Upper lobe of left lung (tissue), 6 donors: ENCODE results near the gene KDM4F. TPM values are rescaled to one million over a fixed set of nuclear protein-coding genes. Genes with fewer than 3 reads are reported as not detected.

Experiments
- ATAC-seq, 2 donors: fragments of 200-7000 bp; cut with Tn5 transposase; one replicate each; pipeline ENCODE4 v1.9.1; 2022; ENCODE audit warnings: mild to moderate bottlenecking in 2 of 2, moderate library complexity in 2 of 2; ENCODE audit not compliant: low FRiP score in 2 of 2
- DNase-seq, 2 donors: peaks; one replicate each; pipeline ENCODE4 v3.0.0-alpha.2; 2019 to 2020
- H3K27ac ChIP-seq, 4 donors: fragments of 200-600 bp; sonication (generic); one replicate each; pipeline ENCODE4 v1.5.1; 2016 to 2019
- H3K27me3 ChIP-seq, 4 donors: fragments of 200-600 bp; sonication (generic); one replicate each; pipeline ENCODE4 v1.5.1; 2017 to 2019
- H3K36me3 ChIP-seq, 4 donors: fragments of 200-600 bp; sonication (generic); one replicate each; pipeline ENCODE4 v1.5.1; 2016 to 2019
- H3K4me1 ChIP-seq, 4 donors: fragments of 200-600 bp; sonication (generic); one replicate each; pipeline ENCODE4 v1.5.1; 2018 to 2019
- H3K4me3 ChIP-seq, 4 donors: fragments of 200-600 bp; sonication (generic); one replicate each; pipeline ENCODE4 v1.5.1; 2017 to 2019; ENCODE audit warnings: mild to moderate bottlenecking in 2 of 4, moderate library complexity in 1 of 4
- H3K9me3 ChIP-seq, 4 donors: fragments of 200-600 bp; sonication (generic); one replicate each; pipeline ENCODE4 v1.5.1; 2018 to 2019
- EP300 ChIP-seq, 4 donors: sonication (generic); formaldehyde crosslinking; IDR thresholded peaks; one replicate each; pipeline ENCODE4 v1.5.1; 2017; ENCODE audit warnings: antibody characterized with exemption in 4 of 4, control low read depth in 2 of 4
- POLR2A ChIP-seq, 4 donors: fragments of 450-650 bp; IDR thresholded peaks; one replicate each; pipeline ENCODE4 v1.5.1; 2016 to 2017; ENCODE audit warnings: antibody characterized with exemption in 4 of 4, mild to moderate bottlenecking in 2 of 4
- POLR2AphosphoS5 ChIP-seq, 2 donors: sonication (generic); formaldehyde crosslinking; IDR thresholded peaks; one replicate each; pipeline ENCODE4 v1.5.1; 2017; ENCODE audit warnings: antibody characterized with exemption in 2 of 2
- WGBS, 2 donors: methylation state at CpG; one replicate each; pipeline ENCODE4 v1.1.5; 2017 to 2018; 5-methylcytosine and 5-hydroxymethylcytosine counted together
- total RNA-seq, 6 donors: library from RNA; depleted of rRNA in 4 of 6; stranded (reverse); fragments of >200 nt in 4 of 6; gene quantifications; one replicate each; pipeline versions ENCODE4 v1.1.0 to v1.2.1, GENCODE V29; 2016 to 2021
- TF ChIP-seq, protein P1 (sequence below), 6 experiments: fragments of 450-650 bp in 4 of 6; fragments of 200-600 bp in 2 of 6; sonication (generic) in 2 of 6; IDR thresholded peaks; one replicate each; pipeline ENCODE4 v1.5.1; 2016 to 2019; ENCODE audit warnings: antibody characterized with exemption in 6 of 6
- donor health status: DM: no; HTN: no; CAD: no; lungs with moderate emphysema.
- donor health status: DM: no; HTN: yes; CAD: no; lungs with severe emphysema.

The KDM4F gene
- total RNA-seq, 6 donors from 2014 or later: not detected

DNA sequence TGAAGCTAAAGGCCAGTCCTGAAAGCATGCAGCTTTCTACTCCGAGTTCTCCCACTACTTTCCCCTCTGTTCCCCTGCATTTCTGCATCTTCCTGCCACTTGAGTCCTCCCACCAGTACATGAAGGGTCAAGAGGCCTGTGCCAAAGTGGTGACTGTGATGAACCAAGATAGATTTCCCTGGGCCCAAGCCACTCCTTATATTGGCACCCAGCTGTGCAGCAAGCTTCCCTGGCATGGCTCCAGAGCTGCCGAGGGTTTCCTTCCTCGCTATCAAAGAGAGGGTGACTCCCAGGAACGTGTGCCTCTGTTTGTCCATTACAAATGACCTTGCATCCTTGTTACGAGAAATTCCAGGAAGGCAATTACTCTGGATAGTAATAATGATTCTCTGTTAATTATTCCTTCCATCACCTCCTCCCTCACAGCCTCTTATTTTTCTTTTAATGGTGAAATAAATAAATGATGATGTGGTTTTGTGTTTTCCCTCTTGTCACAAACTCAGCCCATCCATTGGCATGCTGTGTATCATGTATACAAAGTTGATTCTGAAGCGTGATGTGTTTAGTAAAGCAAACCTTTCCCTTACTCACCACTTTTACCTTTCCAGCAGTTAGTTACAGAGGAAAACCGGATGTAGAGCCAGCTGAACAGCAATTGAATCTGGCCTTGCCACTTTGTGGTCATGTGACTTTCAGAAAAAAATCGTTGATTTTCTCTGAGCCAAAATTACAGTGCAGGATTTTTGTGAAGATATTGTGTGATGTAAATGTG is 25.8 kb downstream of the KDM4F start:
- ATAC-seq (peak; percentile 23 to 67), DNase-seq (peak in 1 of 2 donors; percentile 79)
- TF ChIP-seq EP300 (IDR thresholded peaks at IDR 0.05): peak in 1 of 4 donors; percentile 29
- TF ChIP-seq POLR2A (IDR thresholded peaks at IDR 0.05): no peak
- peak; percentile 59 to 63 for TF ChIP-seq POLR2AphosphoS5 (IDR thresholded peaks at IDR 0.05)
- no peaks in the 10 kb centered on the region for H3K36me3 ChIP-seq
- no peaks in the 10 kb centered on the region for H3K27me3 ChIP-seq
- H3K27ac ChIP-seq: peak overlapping the region; percentile 8 to 71 (median 64)
- no peak overlapping the region for H3K4me3 ChIP-seq
- H3K4me1 ChIP-seq: peaks cover 31 to 43% (median 35%) of the 10 kb centered on the region in 4 donors
- 15 to 25% methylated on average over 8 of the region's 8 CpGs for WGBS, 2 donors
- no peaks in the 10 kb centered on the region for H3K9me3 ChIP-seq

DNA sequence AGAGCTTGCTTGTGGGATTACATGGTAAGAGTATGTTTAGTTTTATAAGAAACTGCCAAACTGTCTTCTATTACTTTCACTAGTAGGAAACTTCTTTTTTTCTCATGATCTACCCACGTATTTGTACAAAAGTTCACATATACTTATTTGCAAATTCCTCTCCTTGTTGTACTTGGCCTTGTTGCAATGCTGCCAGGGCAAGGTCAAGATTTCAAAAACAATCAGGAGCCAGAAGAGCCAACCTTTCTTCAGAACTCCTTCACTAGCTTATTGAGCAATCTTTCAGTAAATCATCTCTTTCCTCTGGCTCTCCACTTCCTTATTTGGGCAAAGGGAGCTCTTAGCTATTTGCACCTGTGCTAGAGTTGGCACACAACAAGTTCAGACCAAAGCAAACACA is 27.2 kb downstream of the KDM4F start:
- WGBS, 2 donors: 10 to 20% methylated on average over 1 of the region's 1 CpG
- H3K4me1 ChIP-seq: peaks cover 36 to 48% (median 36%) of the 10 kb centered on the region in 4 donors
- TF ChIP-seq POLR2AphosphoS5 (IDR thresholded peaks at IDR 0.05): no peak
- peak in 1 of 4 donors; percentile 81 for TF ChIP-seq EP300 (IDR thresholded peaks at IDR 0.05)
- no peak for TF ChIP-seq POLR2A (IDR thresholded peaks at IDR 0.05)
- DNase-seq (peak in 1 of 2 donors; percentile 62), ATAC-seq (peak; percentile 45 to 69)
- no peaks in the 10 kb centered on the region for H3K36me3 ChIP-seq
- no peaks in the 10 kb centered on the region for H3K9me3 ChIP-seq
- peak overlapping the region in 3 of 4 donors; percentile 65 to 71 (median 68) for H3K27ac ChIP-seq
- H3K27me3 ChIP-seq: no peaks in the 10 kb centered on the region
- H3K4me3 ChIP-seq: no peak overlapping the region

DNA sequence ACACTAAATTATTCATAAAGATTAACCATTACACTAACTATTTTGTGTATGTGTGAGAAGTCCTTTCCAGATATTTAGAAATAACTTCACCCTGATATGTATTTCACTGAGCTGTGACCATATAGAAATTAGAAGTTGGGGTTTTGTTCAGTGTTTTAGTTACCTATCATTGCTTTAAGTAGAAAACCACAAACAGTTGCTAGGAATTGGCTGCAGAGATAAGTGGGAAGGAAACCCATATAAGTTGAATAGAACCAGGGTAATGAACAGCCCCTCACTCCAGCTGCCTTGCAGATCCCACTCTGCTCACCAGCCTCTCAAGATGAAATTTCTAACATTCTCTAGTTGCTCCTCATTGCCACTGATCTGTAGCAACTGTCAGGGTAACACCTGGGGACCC is 27.8 kb downstream of the KDM4F start:
- Histone ChIP-seq H3K27me3 (no peaks in the 10 kb centered on the region), H3K27ac (peak overlapping the region in 2 of 4 donors; percentile 56 to 68), H3K9me3 (no peaks in the 10 kb centered on the region), H3K36me3 (no peaks in the 10 kb centered on the region), H3K4me3 (no peak overlapping the region), H3K4me1 (peaks cover 36 to 50% (median 42%) of the 10 kb centered on the region in 4 donors)
- no peak for TF ChIP-seq POLR2AphosphoS5 (IDR thresholded peaks at IDR 0.05)
- TF ChIP-seq EP300 (IDR thresholded peaks at IDR 0.05): no peak
- TF ChIP-seq, protein P1, sequence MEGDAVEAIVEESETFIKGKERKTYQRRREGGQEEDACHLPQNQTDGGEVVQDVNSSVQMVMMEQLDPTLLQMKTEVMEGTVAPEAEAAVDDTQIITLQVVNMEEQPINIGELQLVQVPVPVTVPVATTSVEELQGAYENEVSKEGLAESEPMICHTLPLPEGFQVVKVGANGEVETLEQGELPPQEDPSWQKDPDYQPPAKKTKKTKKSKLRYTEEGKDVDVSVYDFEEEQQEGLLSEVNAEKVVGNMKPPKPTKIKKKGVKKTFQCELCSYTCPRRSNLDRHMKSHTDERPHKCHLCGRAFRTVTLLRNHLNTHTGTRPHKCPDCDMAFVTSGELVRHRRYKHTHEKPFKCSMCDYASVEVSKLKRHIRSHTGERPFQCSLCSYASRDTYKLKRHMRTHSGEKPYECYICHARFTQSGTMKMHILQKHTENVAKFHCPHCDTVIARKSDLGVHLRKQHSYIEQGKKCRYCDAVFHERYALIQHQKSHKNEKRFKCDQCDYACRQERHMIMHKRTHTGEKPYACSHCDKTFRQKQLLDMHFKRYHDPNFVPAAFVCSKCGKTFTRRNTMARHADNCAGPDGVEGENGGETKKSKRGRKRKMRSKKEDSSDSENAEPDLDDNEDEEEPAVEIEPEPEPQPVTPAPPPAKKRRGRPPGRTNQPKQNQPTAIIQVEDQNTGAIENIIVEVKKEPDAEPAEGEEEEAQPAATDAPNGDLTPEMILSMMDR (IDR thresholded peaks at IDR 0.05): no peak
- no peak for TF ChIP-seq POLR2A (IDR thresholded peaks at IDR 0.05)
- DNase-seq (no peak), ATAC-seq (no peak)

DNA sequence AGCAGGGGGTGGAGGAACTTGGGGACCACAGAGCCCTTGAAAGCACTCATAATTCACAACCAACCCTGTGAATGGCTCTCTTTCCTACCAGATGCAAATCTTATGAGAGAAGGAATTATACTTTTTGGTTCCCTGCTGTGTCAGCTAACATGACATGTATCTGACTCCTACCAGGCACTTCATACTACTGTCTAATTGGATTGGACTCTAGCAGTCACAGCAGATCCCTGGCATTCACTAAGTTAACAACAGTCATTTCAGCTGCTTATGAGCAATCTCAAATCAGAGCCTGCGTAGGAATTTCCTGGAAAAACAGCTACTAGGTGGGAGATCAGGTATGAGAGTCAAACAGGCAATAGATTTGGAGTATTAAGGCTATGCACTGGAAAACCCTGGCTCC is 29.3 kb downstream of the KDM4F start:
- Histone ChIP-seq H3K9me3 (no peaks in the 10 kb centered on the region), H3K4me3 (no peak overlapping the region), H3K27me3 (no peaks in the 10 kb centered on the region), H3K27ac (peak overlapping the region in 2 of 4 donors; percentile 27 to 68), H3K4me1 (peaks cover 36 to 50% (median 42%) of the 10 kb centered on the region in 4 donors), H3K36me3 (no peaks in the 10 kb centered on the region)
- ATAC-seq (no peak), DNase-seq (no peak)
- TF ChIP-seq POLR2A (IDR thresholded peaks at IDR 0.05): no peak
- TF ChIP-seq POLR2AphosphoS5 (IDR thresholded peaks at IDR 0.05): no peak
- TF ChIP-seq, protein P1 (IDR thresholded peaks at IDR 0.05): no peak
- TF ChIP-seq EP300 (IDR thresholded peaks at IDR 0.05): no peak
- WGBS, 2 donors: 69 to 71% methylated on average over 1 of the region's 1 CpG

DNA sequence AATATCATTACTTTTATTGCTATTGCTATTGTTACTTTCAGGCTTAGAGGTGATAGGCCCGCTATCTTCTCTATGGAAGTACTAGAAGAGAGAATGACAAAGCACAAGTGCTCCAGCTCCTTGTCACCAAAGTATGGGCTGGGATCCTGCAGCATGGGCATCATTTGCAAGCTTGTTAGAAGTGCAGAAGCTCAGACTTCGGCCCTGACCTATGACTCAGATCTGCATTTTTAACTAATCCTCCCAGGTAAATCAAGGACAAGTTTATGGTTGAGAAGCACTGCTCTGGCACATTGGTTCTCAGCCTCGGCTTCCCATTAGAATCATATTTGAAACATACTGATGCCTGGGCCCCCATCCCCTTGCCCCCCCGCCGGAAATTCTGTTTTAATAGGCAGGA is 31.8 kb downstream of the KDM4F start:
- H3K4me3 ChIP-seq: no peak overlapping the region
- 65% methylated on average over 5 of the region's 5 CpGs for WGBS, 2 donors
- no peaks in the 10 kb centered on the region for H3K36me3 ChIP-seq
- H3K27ac ChIP-seq: peak overlapping the region in 3 of 4 donors; percentile 42 to 78 (median 50)
- no peak for DNase-seq
- H3K9me3 ChIP-seq: no peaks in the 10 kb centered on the region
- TF ChIP-seq POLR2A (IDR thresholded peaks at IDR 0.05): no peak
- TF ChIP-seq, protein P1 (IDR thresholded peaks at IDR 0.05): no peak
- ATAC-seq: no peak
- peaks cover 16 to 30% (median 23%) of the 10 kb centered on the region in 4 donors for H3K4me1 ChIP-seq
- H3K27me3 ChIP-seq: no peaks in the 10 kb centered on the region
